GM12892 (cell line): ENCODE data around the gene PRDM10.

Experiments used
- POLR2A ChIP-seq: IDR thresholded peaks from 2 replicates; pipeline ENCODE4 v1.6.1; 2011; ENCODE audit warnings: low read depth, low read length, control low read depth
- POLR2AphosphoS5 ChIP-seq: IDR thresholded peaks from 2 replicates; pipeline ENCODE4 v1.6.1; 2011; ENCODE audit warnings: low read depth, low read length, control low read depth
- TAF1 ChIP-seq: IDR thresholded peaks from 2 replicates; pipeline ENCODE4 v1.6.1; 2011; ENCODE audit warnings: low read depth, mild to moderate bottlenecking, control low read depth, low read length, borderline replicate concordance

GRCh38 chr11:129854232-129854805 is 148.3 kb downstream of the PRDM10 start:
- no peak for TF ChIP-seq POLR2AphosphoS5
- no peak for TF ChIP-seq TAF1
- TF ChIP-seq POLR2A = no peak
